Measurements from ENCODE around the gene SLC1A5.

Gene SLC1A5

GRCh38 chr19:46726971-46727501, 61.4 kb downstream of the SLC1A5 start:
- H4K20me1 ChIP-seq (ENCODE audit: insufficient read depth, low read length): 0 out of 2 replicates have a peak, but pooled peaks cover 15% of the 10 kb centered on the region
- DNase-seq: no peak

GRCh38 chr19:46726551-46726950, 61.8 kb downstream of the SLC1A5 start:
- Histone ChIP-seq H3K4me3 (ENCODE audit: low read length) (no peak overlapping the region), H4K20me1 (ENCODE audit: insufficient read depth, low read length) (0 out of 2 replicates have a peak, but pooled peaks cover 15% of the 10 kb centered on the region), H3K9me2 (replicated peaks; ENCODE audit: insufficient read depth, low read length) (no peaks in the 10 kb centered on the region), H3K79me2 (ENCODE audit: low read length) (peaks cover 49% of the 10 kb centered on the region), H3K27me3 (replicated peaks; ENCODE audit: insufficient read depth, low read length) (no peaks in the 10 kb centered on the region), H3K27ac (ENCODE audit: low read length) (no peak overlapping the region), H3K4me1 (ENCODE audit: low read length) (no peaks in the 10 kb centered on the region), H3K36me3 (replicated peaks; ENCODE audit: insufficient read depth, low read length) (0 out of 2 replicates have a peak, but pooled peaks cover 5% of the 10 kb centered on the region), H3K9me3 (replicated peaks; ENCODE audit: insufficient read depth, low read length) (no peaks in the 10 kb centered on the region), H3K4me2 (ENCODE audit: low read depth, low read length) (no peak overlapping the region), H3F3A (ENCODE audit: insufficient read depth, low read length) (peaks cover 8% of the 10 kb centered on the region; the same call in 1 of the 2 replicates), H3K9ac (ENCODE audit: low read length) (no peak overlapping the region), H2AFZ (ENCODE audit: low read length) (no peak overlapping the region)
- no peak for DNase-seq
- TF ChIP-seq EZH2 (optimal IDR thresholded peaks at IDR 0.05; ENCODE audit: low read depth, low read length) (no peak), CTCF (IDR thresholded peaks at IDR 0.05; ENCODE audit: low read length) (no peak), EZH2phosphoT487 (IDR thresholded peaks at IDR 0.05; ENCODE audit: low read length) (no peak)

More at GRCh38 chr19:46726971-46727501, 61.4 kb downstream of the SLC1A5 start:
- Histone ChIP-seq H3F3A (ENCODE audit: insufficient read depth, low read length) (peaks cover 8% of the 10 kb centered on the region; the same call in 1 of the 2 replicates), H3K27ac (ENCODE audit: low read length) (no peak overlapping the region), H3K79me2 (ENCODE audit: low read length) (peaks cover 54% of the 10 kb centered on the region), H3K9ac (ENCODE audit: low read length) (no peak overlapping the region), H3K4me3 (ENCODE audit: low read length) (no peak overlapping the region), H2AFZ (ENCODE audit: low read length) (no peak overlapping the region), H3K36me3 (replicated peaks; ENCODE audit: insufficient read depth, low read length) (0 out of 2 replicates have a peak, but pooled peaks cover 5% of the 10 kb centered on the region), H3K4me1 (ENCODE audit: low read length) (no peaks in the 10 kb centered on the region), H3K4me2 (ENCODE audit: low read depth, low read length) (no peak overlapping the region), H3K9me3 (replicated peaks; ENCODE audit: insufficient read depth, low read length) (no peaks in the 10 kb centered on the region), H3K27me3 (replicated peaks; ENCODE audit: insufficient read depth, low read length) (no peaks in the 10 kb centered on the region), H3K9me2 (replicated peaks; ENCODE audit: insufficient read depth, low read length) (no peaks in the 10 kb centered on the region)
- TF ChIP-seq EZH2 (optimal IDR thresholded peaks at IDR 0.05; ENCODE audit: low read depth, low read length) (no peak), EZH2phosphoT487 (IDR thresholded peaks at IDR 0.05; ENCODE audit: low read length) (no peak), CTCF (IDR thresholded peaks at IDR 0.05; ENCODE audit: low read length) (no peak)

GRCh38 chr19:46725859-46726393, 62.5 kb downstream of the SLC1A5 start:
- H3K9ac ChIP-seq (ENCODE audit: low read length): no peak overlapping the region
- no peak overlapping the region for H3K4me3 ChIP-seq (ENCODE audit: low read length)
- 0 out of 2 replicates have a peak, but pooled peaks cover 5% of the 10 kb centered on the region for H3K36me3 ChIP-seq (replicated peaks; ENCODE audit: insufficient read depth, low read length)
- no peaks in the 10 kb centered on the region for H3K27me3 ChIP-seq (replicated peaks; ENCODE audit: insufficient read depth, low read length)
- no peaks in the 10 kb centered on the region for H3K9me3 ChIP-seq (replicated peaks; ENCODE audit: insufficient read depth, low read length)
- H3K4me1 ChIP-seq (ENCODE audit: low read length): no peaks in the 10 kb centered on the region
- H3K27ac ChIP-seq (ENCODE audit: low read length): no peak overlapping the region
- peaks cover 4% of the 10 kb centered on the region; the same call in 1 of the 2 replicates for H3F3A ChIP-seq (ENCODE audit: insufficient read depth, low read length)
- H3K4me2 ChIP-seq (ENCODE audit: low read depth, low read length): no peak overlapping the region
- TF ChIP-seq CTCF (IDR thresholded peaks at IDR 0.05; ENCODE audit: low read length): no peak
- no peak for TF ChIP-seq EZH2phosphoT487 (IDR thresholded peaks at IDR 0.05; ENCODE audit: low read length)
- TF ChIP-seq EZH2 (optimal IDR thresholded peaks at IDR 0.05; ENCODE audit: low read depth, low read length): no peak
- 0 out of 2 replicates have a peak, but pooled peaks cover 15% of the 10 kb centered on the region for H4K20me1 ChIP-seq (ENCODE audit: insufficient read depth, low read length)
- no peak for DNase-seq
- H3K9me2 ChIP-seq (replicated peaks; ENCODE audit: insufficient read depth, low read length): no peaks in the 10 kb centered on the region
- H2AFZ ChIP-seq (ENCODE audit: low read length): no peak overlapping the region
- peaks cover 43% of the 10 kb centered on the region for H3K79me2 ChIP-seq (ENCODE audit: low read length)

Data from MM.1S (cell line).